ENCODE data around the gene FTH1. TPM values are rescaled to one million over a fixed set of nuclear protein-coding genes. Genes with fewer than 3 reads are reported as not detected.

FTH1 gene
- total RNA-seq, 4 donors from 2014 or later = 2,288 to 6,007 (median 4,694) TPM

GRCh38 chr11:61958590-61958989, 8.8 kb downstream of the FTH1 start:
- 58 to 83% methylated on average over 1 to 3 of the region's 3 CpGs for WGBS, 2 donors (ENCODE audit: low coverage in 1 of 2)
- DNase-seq = no peak
- H3K9me3 ChIP-seq = no peaks in the 10 kb centered on the region
- TF ChIP-seq POLR2AphosphoS5 (IDR thresholded peaks at IDR 0.05) (no peak), POLR2A (IDR thresholded peaks at IDR 0.05) (no peak), EP300 (IDR thresholded peaks at IDR 0.05; ENCODE audit: low read depth) (no peak), CTCF (IDR thresholded peaks at IDR 0.05) (no peak)
- in situ Hi-C loops (cut with MboI; ENCODE audit: low pct_ligation_motif_present in 1 of 4, low pct_unique_long_range_greater_than_20kb in 1 of 4, low sequenced_read_pairs in 3 of 4) = loop anchor here in 1 of 4 donors (10.0 kb wide), 1 partner anchor 164 kb away; the partner anchor contains the start of genes FEN1 and TMEM258
- H3K4me3 ChIP-seq = no peak overlapping the region
- no peak overlapping the region for H3K27ac ChIP-seq
- peaks cover 16% of the 10 kb centered on the region for H3K27me3 ChIP-seq
- peaks cover 0 to 3% (median 2%) of the 10 kb centered on the region in 4 donors for H3K36me3 ChIP-seq
- peaks cover 12 to 40% (median 27%) of the 10 kb centered on the region in 4 donors for H3K4me1 ChIP-seq
- intact Hi-C loops (cut with DNase I; ENCODE audit: low total_unique reads) = no loop called here

GRCh38 chr11:61957021-61957770, 10.2 kb downstream of the FTH1 start:
- Histone ChIP-seq H3K27ac (no peak overlapping the region), H3K36me3 (no peaks in the 10 kb centered on the region), H3K4me1 (peaks cover 8 to 27% (median 15%) of the 10 kb centered on the region in 4 donors), H3K27me3 (peaks cover 16% of the 10 kb centered on the region), H3K4me3 (no peak overlapping the region), H3K9me3 (no peaks in the 10 kb centered on the region)
- TF ChIP-seq CTCF (IDR thresholded peaks at IDR 0.05) (no peak), EP300 (IDR thresholded peaks at IDR 0.05; ENCODE audit: low read depth) (no peak), POLR2A (IDR thresholded peaks at IDR 0.05) (no peak), POLR2AphosphoS5 (IDR thresholded peaks at IDR 0.05) (no peak)
- 91% methylated on average over 7 of the region's 7 CpGs; no CpG with 5 or more reads in 1 of the 2 donors for WGBS, 2 donors (ENCODE audit: low coverage in 1 of 2)
- intact Hi-C loops (cut with DNase I; ENCODE audit: low total_unique reads) = no loop called here
- in situ Hi-C loops (cut with MboI; ENCODE audit: low pct_ligation_motif_present in 1 of 4, low pct_unique_long_range_greater_than_20kb in 1 of 4, low sequenced_read_pairs in 3 of 4) = loop anchor here in 1 of 4 donors (10.0 kb wide), 1 partner anchor 162 kb away; the partner anchor contains the start of genes FEN1 and TMEM258
- no peak for DNase-seq

GRCh38 chr11:61956191-61957020, 11.0 kb downstream of the FTH1 start:
- H3K4me3 ChIP-seq = no peak overlapping the region
- in situ Hi-C loops (cut with MboI; ENCODE audit: low pct_ligation_motif_present in 1 of 4, low pct_unique_long_range_greater_than_20kb in 1 of 4, low sequenced_read_pairs in 3 of 4) = loop anchor here in 1 of 4 donors (10.0 kb wide), 1 partner anchor 162 kb away; the partner anchor contains the start of genes FEN1 and TMEM258
- H3K27me3 ChIP-seq = peaks cover 16% of the 10 kb centered on the region
- DNase-seq = no peak
- H3K27ac ChIP-seq = peak overlapping the region; percentile 73 to 74 (median 74)
- H3K9me3 ChIP-seq = no peaks in the 10 kb centered on the region
- intact Hi-C loops (cut with DNase I; ENCODE audit: low total_unique reads) = loop anchor here (1.0 kb wide), 1 partner anchor 39 kb away; no protein-coding TSS in a partner anchor
- peaks cover 1 to 19% (median 14%) of the 10 kb centered on the region in 4 donors for H3K4me1 ChIP-seq
- H3K36me3 ChIP-seq = no peaks in the 10 kb centered on the region
- 84% methylated on average over 20 of the region's 20 CpGs; no CpG with 5 or more reads in 1 of the 2 donors for WGBS, 2 donors (ENCODE audit: low coverage in 1 of 2)
- TF ChIP-seq CTCF (IDR thresholded peaks at IDR 0.05) (no peak), POLR2A (IDR thresholded peaks at IDR 0.05) (no peak), POLR2AphosphoS5 (IDR thresholded peaks at IDR 0.05) (no peak), EP300 (IDR thresholded peaks at IDR 0.05; ENCODE audit: low read depth) (no peak)

Data from transverse colon (tissue), 4 donors.